Islet of Langerhans (tissue), 1 donor: ENCODE measurements around the gene WNT4.

ENCODE experiments used
- FAIRE-seq: peaks from one replicate; lab custom pipeline; 2011; peaks lifted over from hg19 to GRCh38; lab: Jason Lieb, UNC

WNT4 gene

DNA sequence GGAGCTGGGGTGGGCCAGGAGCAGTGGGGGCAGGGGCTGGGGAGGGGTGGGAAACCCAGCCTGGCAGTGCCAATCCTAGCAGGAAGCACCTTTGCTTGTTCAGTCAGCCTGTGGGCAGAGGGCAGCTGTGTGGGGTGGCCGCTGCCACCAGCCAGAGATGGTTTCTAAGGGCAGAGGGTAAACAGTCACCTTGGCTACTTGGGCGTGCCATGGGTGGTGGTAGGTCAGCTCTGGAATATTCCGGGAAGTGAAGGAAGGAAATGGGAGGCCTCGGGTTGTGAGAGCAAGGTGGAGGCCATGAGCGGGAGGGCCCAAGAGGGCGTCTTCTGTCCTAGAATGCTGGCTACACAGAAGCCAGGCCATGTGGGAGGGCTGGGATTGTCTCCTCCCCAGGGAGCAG is 20.7 kb upstream of the WNT4 start:
- FAIRE-seq = no peak

DNA sequence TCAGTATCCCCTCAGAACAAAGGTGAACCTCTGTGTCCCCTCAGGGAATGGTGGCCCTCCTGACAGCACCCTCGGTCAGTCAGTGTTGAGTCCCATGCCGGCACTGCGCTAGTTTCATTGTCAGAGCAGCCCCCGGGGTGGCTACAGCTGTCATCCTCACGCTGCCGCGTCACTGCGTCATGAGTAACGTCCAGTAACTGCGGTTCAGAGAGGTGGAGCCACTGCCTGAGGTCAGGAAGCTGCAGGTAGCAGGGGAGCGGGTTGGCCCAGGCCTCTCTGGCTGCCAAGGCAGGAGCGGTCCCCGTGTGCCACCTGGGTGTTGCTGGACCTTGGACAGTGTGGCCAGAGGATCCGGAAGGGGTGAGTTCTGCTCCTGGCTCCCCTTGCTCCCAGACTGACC is 20.2 kb upstream of the WNT4 start:
- no peak for FAIRE-seq

DNA sequence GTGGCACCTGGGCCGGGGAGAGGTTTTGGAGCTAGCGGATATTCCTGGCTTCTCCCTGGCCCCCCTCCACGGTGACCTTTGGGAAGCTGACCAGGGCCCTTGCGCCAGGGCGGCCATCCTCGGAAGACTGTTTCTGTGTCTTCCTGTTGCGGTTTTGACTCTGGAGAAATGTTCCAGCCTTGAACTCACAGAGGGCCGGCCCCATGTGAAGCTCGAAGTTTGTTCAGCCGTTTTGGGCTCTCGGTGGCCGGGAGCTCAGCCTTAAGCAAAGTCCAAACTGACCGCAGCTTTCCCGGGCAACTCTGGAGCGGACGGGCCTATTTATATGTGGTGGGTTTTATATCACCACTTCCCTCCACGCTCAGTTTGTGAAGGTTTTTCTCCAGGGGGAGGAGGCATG is 17.0 kb upstream of the WNT4 start:
- no peak for FAIRE-seq

DNA sequence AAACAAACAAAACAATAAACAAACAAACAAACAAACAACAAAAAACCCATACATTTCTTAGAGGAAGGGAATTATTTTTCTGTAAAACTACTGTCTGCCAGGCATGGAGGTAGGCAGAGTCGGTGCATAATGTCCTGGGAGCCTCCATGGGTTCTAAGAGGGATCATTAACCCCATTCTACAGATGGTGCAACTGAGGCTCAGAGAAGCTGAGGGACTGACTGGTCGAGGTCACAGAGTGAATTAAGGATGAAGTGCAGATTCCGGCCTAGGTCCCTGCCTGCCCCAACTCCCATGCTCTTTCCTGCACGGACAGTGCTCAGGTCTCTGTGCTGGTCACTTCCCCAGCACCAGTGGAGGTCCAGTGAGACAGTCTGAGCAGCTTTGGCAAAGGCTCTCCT is 15.8 kb upstream of the WNT4 start:
- no peak for FAIRE-seq

DNA sequence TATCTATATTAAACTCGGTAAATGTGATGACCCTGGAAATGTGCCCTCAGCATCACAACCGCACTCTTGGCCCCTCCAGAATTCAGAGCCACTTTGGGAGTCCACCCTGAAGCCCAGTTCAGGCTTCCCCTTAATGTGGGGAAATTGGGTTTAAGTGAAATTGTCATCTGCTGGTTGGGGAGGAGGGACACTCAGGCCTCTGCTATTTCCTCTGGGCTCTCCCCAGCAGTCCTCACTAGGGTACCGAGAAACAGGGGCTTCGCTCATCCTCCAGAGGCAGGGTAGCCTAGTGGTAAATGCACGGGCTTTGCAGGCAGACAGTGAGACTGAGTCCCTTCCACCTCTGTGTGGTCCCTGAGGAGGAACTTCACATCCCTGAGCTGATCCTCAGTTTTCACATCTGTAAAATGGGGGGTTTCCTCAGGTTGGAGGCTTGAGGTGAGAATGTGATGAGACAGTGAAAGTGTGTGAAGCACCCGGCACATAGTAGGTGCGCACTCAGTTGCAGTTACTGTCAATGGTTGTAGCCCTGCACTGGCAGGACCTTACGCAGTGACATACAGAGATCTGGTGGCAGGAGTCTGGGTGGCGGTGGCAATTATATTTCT is 14.6 kb upstream of the WNT4 start:
- FAIRE-seq = no peak

DNA sequence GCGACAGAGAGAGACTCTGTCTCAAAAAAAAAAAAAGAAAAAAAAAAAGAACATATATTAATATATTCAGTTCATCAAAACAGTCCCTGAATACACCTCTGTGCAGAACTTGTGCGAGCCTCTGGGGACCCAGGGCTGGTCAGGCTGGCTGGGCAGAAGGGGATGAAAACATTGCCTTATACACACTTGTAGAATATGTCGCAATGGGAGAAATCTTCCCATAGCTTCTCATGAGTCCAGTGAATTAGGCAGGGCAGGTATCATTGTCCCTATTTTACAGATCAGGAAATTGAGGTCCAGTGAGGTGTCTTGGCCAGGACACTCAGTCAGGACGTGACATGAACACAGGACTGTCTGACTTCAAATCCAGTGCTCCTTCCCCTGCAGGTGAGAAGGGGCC is 12.6 kb upstream of the WNT4 start:
- no peak for FAIRE-seq

DNA sequence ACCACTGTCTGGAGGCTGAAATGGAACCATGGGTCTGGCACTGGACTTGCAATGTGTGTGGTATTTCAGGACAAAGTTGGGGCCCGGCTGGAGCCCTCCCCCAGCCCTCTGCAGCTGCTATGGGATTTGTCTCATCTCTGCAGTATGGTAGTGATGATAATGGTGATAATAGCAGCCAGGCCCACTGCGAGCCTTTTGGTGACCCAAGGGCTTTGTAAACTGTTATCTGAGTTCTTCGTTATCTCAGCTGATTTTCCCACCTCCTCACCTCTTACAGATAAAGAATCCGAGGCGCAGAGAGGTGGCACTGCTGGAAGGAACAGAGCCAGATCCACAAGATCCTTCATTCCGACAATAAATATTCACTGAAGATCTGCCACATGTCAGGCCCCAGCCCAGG is 11.7 kb upstream of the WNT4 start:
- FAIRE-seq = no peak

DNA sequence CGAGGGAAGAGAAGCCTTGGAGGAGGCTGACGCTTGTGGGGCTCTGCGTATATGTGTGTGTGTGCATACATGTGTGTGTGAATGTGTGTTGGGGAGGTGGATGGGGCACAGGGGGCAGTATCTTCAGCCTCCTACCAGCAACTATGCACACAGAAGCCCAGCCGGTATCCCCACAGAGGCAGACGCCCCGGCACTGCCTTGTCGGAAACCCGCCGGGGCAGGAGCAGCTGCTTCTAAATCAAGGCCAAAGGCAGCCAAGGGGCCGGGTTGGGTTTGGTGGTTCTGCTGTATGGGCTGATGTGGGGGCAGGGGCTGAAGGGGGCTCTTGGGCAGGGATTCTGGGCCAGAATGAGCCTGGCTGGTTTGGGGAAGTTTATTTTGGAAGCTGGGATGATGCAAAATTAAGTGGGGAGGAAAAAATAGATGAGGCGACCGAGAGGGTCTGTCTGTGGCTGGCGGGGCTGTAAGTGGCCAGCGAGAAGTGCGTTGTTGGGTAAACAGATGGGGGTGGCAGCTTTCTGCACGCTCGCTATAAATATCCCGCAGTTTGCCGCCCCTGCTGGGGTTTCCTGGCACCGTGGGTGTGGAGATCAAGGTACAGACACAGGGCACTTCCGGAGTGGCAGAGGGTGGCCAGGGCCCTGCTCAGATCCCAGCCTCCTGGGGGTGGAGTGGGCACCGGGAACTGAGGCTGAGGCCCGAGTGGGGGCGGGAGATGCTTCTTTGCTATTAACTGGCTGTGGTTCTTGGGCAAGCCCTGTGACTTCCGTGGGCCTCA is 11.0 kb upstream of the WNT4 start:
- no peak for FAIRE-seq

DNA sequence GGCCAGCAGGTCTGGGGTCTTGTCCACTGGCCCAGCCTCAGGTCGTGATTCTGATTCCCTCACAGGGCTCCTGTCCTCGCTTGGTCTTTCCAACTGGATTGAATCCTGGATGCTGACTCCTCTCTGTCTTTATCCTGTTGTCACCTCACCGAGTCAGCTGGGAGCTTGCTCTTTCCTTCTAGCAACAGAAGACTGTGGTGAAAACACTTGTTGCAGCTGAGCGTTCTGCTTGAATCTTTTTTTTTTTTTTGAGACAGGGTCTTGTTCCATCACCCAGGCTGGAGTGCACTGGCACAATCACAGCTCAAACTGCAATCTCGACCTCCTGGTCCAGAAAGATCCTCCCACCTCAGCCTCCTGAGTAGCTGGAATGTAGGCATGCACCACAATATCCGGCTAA is 8.0 kb upstream of the WNT4 start:
- FAIRE-seq = no peak

DNA sequence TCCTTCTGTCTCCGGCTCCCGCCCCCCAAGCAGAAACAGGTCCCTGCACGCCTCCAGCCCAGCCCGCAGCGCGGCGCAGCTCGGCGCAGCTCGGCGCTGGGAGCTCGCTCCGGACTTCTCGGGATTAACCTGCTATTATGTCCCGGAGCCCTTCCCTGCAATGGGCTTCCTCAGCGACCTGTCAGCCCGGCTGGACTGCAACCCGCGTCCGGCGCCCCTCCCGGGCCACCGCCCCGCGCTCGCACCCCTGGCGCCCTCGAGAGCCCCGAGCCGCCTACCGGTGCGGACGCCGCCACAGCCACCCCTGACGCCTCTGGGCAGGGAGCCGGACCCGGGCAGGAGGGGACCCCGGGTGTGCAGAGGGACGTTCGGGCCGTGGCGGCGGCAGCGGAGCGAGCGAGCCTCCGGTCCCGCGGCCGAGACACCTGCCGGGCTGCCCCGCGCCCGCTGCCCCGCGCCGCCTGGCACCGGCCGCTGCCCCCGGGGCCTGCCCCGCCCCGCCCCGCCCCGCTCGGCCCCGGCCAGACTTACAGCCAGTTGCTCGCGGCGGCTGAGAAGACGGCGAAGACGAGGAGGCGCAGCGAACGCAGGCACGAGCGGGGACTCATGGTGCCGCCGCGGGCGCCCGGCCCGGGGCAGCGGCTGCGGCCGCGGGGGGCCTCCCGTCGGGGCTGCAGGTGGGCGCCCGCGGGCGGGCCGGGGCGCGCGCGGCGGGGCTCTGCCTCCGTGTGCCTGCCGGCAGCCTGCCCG is 407 bp downstream of the WNT4 start:
- FAIRE-seq = no peak

DNA sequence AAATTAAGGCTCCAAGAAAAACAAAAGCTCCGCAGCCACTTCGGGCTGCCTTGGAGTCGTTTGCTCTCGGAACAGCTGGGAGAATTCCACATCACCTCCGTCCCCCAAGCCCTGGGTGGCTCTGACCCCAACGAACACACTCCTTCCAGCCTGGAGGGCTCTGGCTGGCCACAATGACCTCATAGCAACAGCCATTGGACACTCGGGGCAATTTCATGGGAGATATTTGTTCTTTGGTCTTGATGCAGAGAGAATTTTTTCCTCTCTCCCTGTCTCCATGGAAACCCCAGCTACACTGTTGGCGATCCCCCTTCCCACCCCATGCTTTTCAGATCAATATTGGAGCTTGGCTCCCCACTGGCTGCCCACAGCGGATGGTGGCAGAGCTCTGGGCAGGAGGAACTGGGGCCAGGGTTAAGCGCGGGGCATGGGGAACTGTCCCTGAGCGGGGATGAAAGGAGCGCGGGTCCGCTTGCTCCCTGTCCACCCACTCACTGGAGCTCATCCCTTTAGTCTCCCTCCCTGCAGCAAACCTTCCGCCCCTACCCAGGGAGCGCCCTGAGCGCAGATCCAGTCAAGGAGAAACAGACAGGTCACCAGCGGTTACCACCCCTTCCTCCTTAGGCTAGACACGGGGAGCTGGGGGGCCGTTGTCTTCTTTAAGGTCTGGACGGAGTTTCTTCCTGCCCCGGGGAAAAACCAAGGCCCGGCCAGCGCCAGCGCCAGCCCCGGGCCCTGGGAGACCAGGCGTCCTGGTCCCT is 1.2 kb downstream of the WNT4 start:
- no peak for FAIRE-seq

DNA sequence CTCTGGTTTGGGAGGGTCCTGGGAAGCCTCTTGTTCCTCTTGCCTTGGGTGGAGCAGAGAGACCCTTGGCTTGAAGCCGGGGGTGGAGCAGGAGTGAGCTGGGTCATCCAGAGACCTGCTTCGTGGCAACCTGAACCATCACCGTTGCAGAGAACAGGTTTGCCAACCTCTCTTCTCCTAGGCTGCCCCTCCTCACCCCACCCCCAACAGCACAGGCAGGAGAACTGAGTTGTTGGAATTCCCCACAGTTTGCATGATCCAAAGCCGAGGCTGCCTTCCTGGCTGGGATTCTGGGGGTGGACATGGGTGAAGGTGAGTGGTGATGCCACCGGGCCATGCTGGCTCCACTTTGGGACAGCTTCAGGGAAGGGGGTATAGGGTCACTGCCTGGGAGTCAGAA is 2.2 kb downstream of the WNT4 start:
- FAIRE-seq = no peak

DNA sequence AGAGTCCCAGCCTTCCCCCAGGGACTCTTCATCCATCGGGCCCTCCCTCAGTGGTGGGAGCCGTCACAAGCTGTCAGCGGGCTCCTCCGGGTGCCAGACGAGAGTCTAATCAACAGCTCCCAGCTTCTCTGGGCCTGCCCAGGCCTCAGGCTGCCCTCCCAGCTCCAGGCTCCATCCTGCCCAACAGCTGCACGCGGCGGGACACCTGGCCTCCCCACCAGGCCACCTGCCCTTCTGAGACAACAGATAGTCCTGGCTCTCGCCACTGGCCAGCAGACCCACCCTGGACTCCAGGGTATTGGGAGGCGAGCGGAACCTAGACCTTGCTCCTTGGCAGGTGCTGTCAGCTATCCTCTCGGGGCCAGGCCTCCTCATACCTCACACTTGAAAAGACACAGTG is 3.1 kb downstream of the WNT4 start:
- FAIRE-seq = no peak

DNA sequence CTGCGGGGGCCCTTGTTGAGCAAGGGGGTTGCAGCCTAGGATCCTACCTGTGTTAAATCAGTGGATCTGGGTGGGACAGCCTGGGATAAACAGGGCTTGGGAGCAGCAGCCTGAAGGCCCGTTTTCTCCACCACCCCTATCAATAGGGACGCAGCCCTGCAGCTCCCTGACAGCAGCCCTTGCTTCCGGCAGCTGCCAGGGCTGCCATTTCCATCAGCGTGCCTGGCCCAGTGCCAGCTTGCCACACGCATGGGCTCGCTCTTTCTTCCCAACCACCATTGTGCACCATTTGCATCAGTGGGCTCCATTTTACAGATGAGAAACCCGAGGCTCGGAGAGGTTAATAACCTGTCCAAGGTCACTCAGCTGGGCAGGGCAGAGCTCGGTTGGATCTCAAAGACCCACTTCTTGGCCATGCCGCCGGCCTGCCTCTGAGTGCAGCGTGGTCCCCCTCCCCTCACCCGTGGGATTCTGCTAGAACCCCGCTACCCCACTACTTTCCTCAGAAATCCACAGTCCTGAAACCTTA is 3.8 kb downstream of the WNT4 start:
- FAIRE-seq = no peak

DNA sequence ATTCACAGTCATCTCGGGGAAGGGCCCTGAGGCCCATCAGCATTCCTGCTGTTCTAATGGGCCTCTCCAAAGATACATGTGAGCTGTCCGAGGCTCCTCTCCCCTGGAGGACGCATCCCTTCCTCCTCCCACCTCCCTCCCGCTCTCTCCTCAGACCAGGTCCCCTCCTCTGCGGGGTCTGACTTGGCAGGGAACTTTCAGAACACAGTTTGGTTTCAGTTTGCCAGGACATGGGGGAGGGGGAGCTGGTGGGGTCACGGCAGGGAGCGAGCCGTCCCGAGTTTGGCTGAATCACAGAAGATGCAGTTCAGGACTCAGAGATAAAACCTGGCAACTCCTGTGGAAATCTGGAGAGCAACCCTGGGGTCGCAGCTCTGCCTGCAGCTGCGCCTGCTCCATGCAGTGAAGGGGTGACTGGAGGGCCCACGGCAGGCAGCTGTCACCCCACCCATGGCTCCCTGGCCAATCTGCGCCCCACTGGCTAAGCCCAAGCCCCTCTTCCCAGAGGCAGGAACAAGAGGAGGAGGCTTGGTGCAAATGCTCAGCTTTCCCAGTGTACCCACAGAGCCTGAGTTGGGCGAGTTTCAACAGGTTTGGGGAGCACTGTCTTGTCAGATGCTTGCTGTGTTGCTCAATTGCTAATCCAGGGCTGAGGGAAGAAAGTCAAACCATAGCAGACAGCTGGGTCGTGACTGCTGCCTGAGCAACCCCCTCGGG is 5.7 kb downstream of the WNT4 start:
- FAIRE-seq = no peak

DNA sequence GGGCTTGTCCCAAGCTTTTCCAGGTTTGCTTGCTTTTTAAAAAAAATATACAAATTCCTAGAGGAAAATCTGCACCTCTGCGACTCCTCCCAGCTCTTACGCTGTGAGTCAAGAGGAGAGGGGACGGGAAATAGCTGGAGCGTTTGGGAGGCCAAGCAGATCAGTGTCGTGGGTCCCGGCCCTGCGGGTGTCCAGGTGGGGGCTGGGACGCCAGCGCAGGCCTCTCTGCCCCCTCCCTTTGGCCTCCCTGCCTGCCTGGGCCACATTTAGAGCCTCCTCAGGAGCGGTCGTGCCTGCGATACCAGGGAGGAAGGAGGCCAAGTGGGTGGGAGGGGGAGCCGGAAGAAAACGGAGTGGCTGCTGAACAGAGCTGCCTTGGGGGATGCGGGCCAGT is 9.0 kb downstream of the WNT4 start:
- no peak for FAIRE-seq

DNA sequence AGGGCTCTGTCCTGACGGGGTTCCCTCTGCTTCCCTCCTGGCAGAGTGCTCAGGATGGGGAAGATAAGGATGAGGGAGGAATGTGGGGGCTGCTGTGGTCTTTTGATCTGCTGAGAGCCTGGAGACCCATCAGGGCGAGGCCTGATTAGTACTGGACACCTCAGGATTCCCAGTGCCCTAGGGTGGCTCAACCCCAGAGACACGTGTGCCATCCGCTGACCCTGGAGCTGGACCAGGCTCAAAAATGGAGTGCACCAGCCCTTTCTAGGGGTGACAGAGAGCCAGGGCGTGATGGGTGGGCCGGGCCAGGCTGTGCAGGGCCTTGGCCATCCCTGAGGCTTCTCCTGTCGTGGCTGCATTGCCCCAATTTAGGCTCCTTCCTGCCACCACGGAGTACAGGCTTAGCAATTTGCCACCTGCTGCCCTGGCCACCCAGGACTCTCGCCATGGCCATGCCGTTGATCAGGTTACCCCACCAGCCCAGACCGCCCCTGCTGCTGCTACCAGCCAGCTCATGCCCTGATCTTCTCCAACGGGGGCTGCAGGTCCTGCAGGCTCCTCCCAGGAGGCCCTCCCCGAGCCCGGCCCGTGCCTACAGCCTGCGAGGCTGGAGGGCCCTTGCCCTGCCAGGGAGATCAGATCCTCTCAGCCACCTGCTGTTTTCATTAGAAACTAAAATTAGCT is 9.5 kb downstream of the WNT4 start:
- FAIRE-seq = no peak

DNA sequence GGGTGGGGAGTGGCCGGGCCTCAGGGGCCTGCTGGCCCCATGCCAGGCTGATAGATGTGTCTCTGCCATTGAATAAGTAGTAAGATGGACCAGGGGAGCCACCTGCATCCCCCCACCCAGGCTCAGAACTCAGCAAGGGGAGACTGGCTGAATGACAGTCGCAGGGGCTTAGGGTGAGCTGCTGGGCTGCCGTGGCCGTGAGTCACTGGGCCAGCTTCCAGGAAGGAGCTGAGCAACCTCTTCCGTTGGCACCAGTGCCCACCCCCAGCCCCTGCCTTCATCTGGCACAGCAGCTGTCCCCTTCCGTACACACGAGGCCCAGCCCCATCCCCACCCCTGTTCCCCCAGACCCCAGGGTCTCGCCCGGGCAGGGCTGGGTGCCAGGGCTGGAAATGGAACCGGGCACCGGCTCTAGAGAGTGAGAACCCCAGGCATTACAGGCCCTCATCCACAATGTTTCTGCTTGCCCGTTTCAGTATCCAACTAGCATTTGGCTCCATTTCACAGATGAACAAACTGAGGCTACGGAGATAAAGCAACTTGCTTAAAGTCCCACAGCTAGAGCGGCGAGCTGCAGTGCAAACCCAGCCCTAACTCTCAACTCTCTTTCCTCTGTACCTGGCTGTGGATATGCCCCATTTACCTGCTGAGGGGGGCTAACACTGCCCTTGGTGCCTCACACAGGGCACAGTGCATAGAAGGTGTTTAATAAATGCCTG is 10.2 kb downstream of the WNT4 start:
- FAIRE-seq = no peak

DNA sequence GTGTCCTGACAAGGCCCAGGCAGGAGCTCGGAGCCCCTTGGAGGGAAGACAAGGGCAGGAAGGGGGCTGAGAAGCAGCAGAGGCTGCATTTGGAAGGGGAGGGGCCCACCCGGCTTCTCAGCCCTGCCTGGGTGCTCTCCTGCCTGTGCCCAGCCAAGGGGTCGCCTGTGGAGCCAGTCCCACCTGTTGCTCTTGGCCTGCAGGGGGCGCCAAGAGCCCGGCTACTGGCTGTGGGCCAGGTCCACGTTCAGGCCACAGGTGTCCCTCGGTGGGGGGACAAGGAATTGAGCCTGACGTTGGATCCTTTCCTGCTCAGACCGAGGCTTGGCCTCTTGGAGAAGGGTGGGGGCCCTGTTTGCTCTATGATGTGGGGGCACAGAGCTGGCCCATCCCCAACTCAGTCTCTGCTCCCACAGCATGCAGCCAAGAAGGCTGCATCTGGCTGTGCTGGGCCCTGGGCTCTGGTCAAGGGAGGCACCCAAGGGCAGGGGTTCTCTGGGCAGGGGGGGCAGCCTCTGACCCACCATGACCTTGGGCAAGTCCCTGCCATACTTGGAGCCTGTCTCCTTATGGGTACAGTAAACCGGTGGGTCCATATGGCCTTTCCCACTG is 10.9 kb downstream of the WNT4 start:
- FAIRE-seq = no peak

DNA sequence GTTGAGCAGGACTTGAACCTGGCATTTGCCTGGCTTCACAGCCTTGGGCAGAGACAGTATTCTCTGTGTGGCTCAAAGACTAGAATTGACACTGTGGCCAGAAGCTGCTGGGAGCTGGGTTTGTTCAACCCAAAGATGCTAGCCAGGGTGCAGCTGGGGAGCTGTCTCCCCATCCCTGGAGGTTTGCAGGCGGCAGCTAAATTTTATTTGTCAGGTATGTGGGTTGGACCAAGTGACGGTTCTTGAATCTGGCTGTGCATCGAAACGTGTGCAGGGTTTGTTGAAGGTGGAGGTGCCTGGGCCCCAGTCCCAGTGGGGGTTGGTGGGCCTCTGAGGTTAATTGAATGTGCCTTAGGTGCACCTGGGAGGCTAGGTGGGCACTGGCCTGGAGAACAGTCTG is 11.8 kb downstream of the WNT4 start:
- no peak for FAIRE-seq
